Measurements from ENCODE around the gene MAGEC1.
"Not testable (repeated sequence)": the region's sequence is repeated elsewhere in the genome, so short reads cannot be mapped to it uniquely, and the experiment has no call there.

Gene MAGEC1, protein sequence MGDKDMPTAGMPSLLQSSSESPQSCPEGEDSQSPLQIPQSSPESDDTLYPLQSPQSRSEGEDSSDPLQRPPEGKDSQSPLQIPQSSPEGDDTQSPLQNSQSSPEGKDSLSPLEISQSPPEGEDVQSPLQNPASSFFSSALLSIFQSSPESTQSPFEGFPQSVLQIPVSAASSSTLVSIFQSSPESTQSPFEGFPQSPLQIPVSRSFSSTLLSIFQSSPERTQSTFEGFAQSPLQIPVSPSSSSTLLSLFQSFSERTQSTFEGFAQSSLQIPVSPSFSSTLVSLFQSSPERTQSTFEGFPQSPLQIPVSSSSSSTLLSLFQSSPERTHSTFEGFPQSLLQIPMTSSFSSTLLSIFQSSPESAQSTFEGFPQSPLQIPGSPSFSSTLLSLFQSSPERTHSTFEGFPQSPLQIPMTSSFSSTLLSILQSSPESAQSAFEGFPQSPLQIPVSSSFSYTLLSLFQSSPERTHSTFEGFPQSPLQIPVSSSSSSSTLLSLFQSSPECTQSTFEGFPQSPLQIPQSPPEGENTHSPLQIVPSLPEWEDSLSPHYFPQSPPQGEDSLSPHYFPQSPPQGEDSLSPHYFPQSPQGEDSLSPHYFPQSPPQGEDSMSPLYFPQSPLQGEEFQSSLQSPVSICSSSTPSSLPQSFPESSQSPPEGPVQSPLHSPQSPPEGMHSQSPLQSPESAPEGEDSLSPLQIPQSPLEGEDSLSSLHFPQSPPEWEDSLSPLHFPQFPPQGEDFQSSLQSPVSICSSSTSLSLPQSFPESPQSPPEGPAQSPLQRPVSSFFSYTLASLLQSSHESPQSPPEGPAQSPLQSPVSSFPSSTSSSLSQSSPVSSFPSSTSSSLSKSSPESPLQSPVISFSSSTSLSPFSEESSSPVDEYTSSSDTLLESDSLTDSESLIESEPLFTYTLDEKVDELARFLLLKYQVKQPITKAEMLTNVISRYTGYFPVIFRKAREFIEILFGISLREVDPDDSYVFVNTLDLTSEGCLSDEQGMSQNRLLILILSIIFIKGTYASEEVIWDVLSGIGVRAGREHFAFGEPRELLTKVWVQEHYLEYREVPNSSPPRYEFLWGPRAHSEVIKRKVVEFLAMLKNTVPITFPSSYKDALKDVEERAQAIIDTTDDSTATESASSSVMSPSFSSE

DNA sequence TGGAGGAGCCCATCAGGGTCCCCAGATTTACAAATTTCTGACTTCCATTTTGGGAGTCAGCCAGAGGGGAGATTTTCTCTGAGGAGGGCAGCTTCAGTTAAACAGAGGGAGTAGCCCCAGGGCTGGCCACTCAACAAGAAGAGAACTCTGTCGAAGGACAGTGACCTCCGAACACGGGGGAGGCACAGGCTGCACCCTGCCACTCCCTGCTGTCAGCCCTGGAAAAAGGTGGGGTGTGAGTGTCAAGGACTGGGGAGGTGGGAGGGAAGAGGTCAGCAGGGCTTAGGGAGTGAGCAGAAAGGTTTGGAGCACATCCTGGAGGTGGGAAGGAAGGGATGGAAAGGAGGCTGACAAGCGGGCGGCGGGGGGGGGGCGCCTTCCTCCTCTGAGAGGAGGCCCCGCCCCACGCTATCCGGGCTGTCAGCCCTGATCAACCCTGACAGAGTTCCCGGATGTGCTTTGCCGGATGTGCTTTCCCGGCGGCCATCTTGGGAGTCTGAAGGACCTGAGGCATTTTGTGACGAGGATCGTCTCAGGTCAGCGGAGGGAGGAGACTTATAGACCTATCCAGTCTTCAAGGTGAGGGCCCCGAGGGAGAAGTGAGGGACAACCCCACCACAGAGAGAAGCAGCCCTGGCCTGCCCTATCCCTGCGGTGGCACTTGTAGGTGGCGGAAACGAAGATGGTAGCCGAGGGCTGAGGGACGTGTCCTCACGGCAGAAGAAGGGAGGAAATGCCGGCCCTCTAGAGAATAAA lies at the start of gene MAGEC1:
TSS of gene MAGEC1 (plus strand) at position 495 of the 756 bp plus-strand sequence. CDS start 1,179 bp downstream, outside the sequence.
- DNase-seq, result no peak

- DNase-seq, result no peak
Observed at GRCh38 chrX:141857479-141857878, 46.2 kb upstream of the MAGEC1 start.

DNA sequence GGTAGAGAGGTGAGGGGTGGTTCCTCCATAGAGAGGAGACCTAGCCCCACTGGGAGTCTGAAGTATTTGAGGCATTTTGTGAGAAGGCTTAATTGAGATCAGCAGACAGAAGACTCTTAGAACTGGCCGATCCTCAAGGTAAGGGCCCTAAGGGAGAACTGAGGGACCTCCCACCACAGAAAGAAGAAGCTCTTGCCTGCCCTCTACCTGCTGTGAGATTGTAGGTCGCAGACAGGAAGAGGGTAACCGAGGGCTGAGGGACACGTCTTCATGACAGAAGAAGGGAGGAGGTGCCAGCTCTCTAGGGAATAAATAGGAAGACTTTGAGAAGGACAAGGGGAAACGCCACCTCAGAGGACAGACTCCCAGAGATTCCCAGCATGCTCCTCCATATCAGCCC lies 24.1 kb upstream of the MAGEC1 start:
- no peak for DNase-seq

GRCh38 chrX:141888811-141889210 lies 14.9 kb upstream of the MAGEC1 start:
- DNase-seq, result not testable (repeated sequence)

GRCh38 chrX:141894733-141895132 lies 9.0 kb upstream of the MAGEC1 start:
- no peak for DNase-seq

DNA sequence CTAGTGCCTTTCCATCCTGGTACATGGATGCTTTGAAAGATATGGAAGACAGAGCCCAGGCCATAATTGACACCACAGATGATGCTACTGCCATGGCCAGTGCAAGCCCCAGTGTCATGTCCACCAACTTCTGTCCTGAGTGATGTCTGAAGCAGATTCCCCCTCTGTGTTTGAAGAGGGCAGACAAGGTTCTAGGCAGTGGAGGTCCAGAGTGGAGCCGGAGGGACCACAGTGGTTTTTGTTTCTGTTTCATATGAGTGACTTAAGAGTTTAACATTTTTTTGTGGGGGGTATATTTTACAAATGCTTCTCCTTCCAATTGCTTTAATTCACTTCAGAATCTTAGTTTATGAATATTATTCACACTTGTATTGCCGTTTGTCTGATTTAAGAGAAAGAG lies 6.0 kb upstream of the MAGEC1 start:
- no peak for DNase-seq

DNA sequence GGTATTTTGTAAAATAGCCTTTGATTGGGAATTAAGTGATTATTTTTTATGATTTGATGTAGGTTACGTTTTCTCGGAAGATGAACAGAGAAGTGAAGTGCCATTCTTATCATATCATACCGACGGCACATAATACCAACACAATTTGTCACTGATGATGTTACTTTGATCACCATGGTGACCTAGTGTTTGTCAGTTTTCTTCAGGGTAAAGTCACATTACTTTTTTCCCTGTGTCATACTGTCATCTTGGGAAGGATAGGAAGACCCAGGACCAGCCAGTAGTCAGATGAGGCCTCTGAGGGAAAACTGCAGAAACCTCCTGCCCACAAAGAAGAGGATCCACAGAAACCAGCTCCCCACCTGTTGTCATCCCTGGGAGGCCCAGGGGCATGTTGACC lies 1.3 kb upstream of the MAGEC1 start:
- DNase-seq, result no peak

GRCh38 chrX:141904262-141904661 lies 568 bp downstream of the MAGEC1 start:
- no peak for DNase-seq

DNA sequence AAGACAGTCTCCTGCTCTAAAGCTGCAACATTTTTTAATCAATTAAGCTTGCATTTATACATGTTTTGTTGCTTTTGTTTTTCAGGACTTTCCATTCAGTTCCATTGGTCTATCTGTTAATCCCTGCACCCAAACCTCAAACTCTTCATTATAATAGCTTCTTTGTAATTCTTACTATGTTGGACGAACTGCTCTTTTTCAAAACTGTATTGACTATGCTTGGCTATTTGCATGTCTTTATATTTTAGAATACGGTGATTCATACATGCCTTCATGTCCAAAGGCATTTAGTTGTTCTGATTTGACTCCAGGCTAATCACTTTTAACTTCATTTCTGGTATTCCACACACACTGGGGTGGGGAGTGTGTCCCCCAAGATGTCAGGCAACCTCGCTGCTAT lies 14.1 kb downstream of the MAGEC1 start:
- DNase-seq, result no peak

DNA sequence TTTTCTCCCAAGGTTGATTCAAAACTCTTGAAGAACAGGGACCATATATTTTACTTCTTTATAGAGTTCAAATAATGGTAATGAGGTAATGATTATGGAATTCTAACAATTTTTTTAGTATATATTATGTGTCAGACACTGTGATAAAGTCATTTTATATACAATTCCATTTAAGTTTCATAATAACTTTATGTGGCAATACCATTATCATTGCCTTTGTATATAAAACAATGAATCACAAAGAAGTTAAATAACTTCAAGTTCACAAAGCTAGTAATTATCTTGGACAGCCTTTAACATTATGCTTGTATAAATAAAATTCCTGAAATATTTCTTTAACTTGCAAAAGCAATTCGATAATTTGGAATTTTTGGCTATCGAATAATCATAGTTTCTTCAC lies 20.6 kb downstream of the MAGEC1 start:
- DNase-seq, result no peak

DNA sequence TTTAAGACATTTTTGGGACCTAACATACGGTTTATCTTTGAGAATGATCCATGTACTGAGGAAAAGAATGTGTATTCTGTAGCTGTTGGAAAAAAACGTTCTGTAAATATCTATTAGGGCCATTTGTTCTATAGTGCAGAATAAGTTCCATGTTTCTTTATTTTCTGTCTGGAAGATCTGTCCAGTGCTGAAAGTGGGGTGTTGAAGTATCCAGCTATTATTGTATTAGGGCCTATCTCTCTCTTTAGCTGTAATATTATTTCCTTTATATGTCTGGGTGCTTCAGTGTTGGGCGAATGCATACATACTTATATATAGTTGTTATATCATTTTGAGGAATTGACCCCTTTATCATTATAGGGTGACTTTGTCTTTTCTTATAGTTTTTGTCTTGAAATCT lies 24.7 kb downstream of the MAGEC1 start:
- DNase-seq, result no peak

- no peak for DNase-seq
Observed at GRCh38 chrX:141934059-141934641, 30.5 kb downstream of the MAGEC1 start.

GRCh38 chrX:141935645-141936044 lies 32.0 kb downstream of the MAGEC1 start:
- DNase-seq, result no peak

DNA sequence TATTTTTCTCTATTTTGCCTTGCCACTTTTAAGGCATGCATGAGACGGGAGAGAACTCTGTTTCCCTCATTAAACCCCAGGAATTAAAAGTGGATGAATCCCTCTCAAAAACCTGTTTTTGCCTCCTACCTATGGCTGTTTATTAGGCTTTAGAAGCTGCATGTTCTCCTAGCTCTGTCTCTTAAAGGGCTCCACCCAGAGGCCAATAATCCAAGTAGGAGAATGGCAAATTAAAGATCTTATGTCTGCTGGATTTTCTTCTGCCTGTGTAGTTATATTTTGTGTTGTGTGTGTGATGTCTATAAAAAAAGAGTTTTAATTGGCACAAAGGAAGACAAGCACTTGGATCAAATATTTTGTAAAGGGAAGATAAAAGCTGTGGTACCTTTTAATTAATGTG lies 32.4 kb downstream of the MAGEC1 start:
- DNase-seq, result no peak

DNA sequence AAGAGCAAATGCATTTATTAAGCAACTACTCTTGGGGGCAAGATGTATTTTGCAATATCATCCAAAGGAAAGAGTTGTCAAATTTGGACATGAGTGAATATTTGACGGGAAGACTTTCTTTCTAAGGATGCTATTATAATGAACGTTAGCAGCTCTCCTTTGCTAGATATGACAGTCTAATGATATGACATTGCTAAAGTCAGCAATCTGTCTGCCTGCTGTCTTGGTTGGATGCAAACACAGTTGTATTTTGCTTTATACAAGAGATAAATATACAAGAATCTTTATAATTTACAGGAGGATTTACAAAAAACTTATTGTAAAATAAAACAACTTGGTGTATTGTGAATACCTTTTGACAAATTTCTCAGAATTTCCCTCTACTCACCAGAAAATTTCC lies 37.5 kb downstream of the MAGEC1 start:
- DNase-seq, result no peak

- DNase-seq, result no peak
Observed at GRCh38 chrX:141945426-141945825, 41.7 kb downstream of the MAGEC1 start.

- no peak for DNase-seq
Observed at GRCh38 chrX:141947350-141947749, 43.7 kb downstream of the MAGEC1 start.

DNA sequence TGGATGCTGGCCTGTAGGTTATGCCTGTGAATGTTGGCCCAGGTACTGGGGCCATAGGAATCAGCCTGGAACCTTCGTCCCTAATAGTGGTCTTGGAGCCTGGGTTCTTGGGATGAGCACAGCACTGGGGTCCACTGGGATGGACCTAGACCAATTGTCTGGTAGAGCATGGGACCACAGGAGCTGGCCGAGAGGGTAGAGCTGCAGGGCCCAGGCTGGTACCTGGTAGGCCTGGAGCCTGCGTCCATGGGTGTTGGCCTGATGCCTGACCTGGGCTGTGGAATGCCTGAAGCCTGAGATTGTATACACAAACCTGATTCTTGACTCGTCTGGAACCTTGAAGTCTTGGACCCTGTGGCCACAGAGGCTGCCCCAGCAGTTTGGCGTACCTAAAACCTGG lies 48.9 kb downstream of the MAGEC1 start:
- no peak for DNase-seq

DNA sequence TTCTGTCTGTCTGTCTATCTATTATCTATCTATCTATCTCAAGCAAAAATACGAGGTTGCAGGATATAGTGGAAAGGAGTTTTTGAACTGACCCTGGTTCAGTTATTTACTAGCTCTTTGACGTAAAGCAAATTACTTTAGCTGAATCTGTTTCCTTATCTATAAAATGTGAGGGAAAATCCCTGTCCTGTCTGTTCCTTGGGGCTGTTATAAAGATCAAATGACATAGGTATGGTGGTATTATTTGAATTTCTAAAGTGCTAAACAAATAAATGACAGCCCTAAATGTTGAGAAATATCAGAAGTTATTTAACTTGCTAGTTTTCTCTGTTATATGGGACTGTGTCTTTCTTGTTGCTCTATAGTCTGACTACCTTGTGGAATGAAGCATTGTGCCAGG lies 55.0 kb downstream of the MAGEC1 start:
- no peak for DNase-seq
